ENCODE results near the gene NRF1.
"Not testable (repeated sequence)": the region's sequence is repeated elsewhere in the genome, so short reads cannot be mapped to it uniquely, and the experiment has no call there.

Gene NRF1

DNA sequence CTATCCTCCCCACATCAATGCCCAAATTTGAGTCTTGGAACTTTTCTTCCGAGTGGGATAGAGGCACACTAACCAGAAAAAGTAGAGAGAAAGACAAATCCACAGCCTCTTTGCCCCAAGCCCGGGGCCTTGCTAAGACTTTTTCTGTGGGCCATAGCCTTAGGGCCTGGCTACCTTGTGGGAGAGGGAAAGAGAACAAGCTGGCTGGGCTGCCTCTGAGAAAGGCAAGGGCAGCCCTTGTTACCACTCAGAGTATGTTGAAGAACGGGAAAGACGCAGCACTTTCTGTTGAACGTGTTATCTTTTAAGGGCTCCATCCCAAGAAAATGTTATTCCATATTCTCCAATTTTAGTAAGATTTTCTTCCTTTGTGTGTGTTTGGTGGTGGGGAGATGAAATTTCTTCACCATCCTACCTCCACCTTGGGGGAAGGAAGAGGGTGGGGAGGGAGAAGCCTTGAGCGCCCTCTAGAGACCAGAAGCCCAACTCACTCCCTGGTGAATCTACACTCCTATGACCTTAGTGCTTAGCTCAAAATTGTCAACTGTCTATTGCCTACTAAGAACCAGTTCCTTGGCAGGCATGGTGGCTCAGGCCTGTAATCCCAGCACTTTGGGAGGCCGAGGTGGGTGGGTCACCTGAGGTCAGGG lies 3.9 kb upstream of the NRF1 start:
- DNase-seq: peak; percentile 21

DNA sequence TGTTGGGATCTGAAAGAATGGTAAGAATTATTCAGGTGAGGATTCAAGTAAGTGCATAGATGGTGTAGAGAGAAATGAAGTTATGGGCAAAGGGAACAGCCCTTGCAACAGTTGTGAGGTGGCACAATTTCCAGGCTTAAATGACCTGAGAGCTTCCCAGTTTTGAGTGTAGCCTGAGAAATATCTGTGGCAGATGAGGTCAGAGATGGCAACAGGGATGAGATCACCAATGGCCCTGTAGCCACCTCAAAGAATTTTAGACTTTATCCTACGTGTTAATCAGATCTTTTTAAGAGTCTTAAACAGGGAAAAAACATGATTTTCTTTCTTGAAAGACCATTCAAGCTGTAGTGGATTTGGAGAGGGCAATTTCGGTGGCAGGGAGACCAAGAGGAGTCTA lies 1.9 kb upstream of the NRF1 start:
- DNase-seq: no peak

DNA sequence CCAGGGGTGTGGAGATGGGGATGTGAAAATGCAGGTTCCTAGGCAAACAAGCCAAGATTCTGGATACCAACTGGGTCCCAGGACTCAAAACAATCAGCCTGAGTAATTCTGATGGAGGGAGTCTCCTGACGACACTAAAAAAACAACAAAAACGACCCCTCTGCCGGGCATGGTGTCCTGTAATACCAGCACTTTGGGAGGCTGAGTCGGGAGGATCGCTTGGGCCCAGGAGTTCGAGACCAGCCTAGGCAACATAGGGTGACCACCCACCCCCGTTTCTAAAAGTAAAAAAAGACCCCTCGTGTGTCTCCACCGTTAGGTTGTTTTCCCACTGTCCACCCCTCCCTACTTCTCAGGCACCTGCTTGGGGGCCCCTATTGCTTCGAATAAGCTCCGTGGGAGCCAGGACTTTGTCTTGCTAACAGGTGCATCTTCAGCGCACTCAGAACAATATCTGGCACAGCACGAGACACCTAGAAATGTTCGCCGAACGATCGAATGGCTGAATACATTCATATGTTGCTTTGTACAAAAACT lies 743 bp upstream of the NRF1 start:
- DNase-seq: no peak

DNA sequence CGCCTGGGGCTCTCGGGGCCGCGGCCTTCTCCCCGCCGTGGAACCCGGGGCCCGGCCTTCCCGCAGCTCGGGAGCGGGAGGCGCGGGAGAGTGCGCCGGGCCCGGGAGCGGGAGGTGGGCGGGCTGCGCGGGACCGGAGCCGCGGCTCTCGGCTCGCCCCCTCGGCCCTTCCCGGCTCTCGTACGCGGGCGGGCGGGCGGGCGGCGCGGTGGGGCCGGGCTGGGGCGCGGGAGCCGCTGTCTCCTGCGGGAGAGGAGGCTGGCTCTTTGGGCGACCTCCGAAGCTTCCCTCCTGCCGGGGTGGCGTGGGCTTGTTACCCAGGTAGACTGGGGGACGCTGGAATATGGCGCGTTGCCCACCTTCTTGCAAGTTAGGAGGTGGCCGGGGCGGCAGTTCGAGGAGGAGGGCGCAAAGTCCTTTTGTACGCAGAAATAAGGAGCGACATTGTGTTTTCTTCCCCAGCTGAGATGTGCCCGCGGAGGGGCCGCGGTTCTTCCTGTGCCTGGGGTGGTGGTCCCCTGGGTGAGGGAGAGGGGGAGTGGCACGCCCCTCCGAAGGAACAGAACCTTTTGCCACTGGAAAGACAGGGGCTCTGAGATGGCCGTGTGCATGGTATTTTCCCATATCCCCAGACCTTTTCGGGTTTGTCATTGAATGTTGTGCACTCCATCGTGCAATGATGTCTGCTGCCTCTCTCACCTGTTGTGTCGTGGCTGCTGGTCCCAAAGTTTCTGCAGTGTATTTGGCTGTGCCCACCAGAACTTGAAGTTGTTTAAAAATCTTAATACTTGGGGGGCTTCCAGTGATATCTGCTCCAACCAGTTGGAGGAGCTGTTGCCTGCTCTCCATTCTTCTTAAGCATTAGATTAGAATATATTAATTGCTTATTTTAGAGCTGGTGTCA lies 844 bp downstream of the NRF1 start:
- DNase-seq: peak; percentile 18

DNA sequence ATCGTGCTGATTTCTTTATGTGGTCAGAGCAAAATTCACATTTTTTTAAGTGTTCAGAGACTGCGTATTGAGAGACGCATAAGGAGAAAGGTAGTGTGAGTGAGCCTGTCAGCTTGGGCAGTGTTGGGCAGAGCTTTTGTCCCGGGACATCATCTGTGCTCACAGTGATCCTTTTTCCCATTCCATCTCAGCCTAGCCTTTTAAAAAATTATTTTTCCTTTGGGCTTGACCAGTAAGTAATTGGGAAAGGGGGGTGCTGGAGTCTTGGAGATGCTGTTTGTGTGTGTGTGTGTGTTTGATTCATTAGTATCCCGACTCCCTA lies 1.5 kb downstream of the NRF1 start:
- no peak for DNase-seq

DNA sequence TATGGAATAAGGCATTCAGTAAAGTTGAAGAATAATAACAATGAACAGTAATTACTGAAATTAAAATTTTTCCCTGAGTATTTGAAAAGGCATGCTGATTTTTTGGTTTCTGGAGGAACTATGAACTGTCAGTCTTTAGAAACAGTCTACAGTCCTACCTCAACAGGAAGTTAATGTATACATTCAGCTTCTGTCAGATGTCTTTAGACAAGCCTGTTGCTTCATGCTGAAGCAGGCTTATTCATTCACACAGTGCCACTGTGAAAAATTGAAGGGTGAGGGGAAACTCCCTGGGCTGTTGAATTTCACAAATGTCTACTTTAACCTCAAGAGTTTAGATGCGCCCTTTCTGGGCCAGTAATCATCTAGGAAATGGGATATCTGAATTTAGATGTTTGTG lies 3.5 kb downstream of the NRF1 start:
- DNase-seq: no peak

DNA sequence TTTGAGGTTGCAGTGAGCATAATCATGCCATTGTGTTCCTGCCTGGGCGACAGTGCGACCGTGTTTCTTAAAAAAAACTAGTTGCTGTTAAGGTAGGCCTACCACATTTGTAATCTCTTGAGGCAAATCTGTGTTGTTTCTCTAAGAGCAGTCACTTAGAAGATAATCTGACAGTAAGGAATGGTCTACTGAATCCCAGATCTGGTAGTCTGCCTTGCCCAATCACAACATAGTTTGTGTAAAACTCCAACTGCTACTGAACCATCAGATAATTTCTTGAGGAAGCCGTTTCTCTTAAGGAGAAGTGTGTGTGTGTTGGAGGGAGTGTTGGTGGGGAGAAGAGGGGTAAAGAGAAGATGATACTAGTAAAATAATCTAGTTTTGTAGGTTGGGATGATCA lies 5.0 kb downstream of the NRF1 start:
- no peak for DNase-seq

DNA sequence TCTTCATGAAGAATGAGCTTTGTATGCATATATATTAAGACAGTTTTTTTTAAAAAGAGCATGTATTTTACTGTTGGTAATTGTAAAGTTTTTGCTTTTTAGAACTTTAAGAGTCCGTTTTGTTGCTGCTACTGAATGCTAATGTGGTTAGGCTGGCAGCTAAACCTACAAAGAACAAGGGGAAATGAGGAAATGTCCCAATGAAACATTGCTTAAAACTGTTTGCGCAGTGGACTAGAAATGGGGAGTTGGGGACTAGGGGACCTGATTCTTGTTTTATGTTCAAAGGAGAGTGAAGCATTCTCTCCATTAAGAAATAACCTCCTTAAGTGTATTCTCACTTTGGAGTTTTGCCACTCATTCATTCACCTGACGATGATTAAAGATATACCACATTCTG lies 5.7 kb downstream of the NRF1 start:
- no peak for DNase-seq

DNA sequence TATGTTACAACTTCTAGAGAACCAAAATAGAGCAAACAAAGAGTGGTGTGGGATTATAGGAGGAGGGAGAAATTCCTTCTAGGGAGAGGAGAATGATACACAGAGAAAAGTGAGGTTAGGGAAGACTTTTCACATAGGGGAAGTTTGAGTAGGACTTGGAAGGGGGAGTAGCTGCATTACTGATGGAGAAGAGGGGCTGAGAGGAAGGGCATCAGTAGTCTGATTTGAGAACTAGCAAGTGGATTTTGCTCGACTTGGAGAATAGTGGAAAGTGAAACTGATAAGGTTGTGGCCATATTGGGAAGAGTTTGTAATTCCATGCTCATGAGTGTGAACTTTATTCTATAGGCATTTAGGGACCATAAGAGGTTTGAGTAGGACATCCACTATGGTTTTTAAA lies 6.1 kb downstream of the NRF1 start:
- DNase-seq: no peak

DNA sequence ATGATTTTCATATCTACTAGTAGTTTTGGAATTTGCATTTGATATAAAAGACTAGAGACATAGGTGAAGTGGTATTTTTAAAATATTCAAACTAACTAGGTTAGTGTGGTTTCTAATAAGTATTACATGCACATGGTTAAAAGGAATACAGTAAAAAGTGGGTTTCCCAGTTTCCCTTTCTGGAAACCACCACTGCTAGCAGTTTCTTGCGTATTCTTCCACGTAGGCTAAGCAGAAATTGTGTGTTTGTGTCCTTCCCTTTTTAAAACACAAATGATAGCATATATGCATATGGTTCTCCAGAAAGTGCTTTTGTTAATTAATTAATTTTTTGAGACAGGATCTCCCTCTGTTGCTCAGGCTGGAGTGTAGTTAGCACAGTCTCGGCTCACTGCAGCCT lies 15.4 kb downstream of the NRF1 start:
- no peak for DNase-seq

DNA sequence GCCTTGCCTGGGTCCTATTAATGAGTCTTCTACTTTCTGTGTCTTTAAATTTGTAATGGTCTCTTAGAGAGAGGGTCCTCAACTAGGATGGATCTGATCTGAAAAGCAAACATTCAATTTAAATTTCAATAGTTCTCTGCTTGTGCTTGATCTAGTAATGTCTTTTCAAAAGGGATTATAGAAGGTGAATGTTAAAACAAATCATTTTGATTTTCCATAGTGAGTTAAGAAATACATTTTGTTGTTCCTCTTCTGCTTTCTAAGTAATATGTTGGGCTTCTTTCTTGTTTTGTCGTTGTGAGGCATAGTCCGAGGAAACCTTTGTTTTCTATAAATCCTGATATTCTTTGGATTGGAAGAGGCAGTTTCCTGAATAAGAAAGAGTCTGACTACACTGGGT lies 18.8 kb downstream of the NRF1 start:
- no peak for DNase-seq

DNA sequence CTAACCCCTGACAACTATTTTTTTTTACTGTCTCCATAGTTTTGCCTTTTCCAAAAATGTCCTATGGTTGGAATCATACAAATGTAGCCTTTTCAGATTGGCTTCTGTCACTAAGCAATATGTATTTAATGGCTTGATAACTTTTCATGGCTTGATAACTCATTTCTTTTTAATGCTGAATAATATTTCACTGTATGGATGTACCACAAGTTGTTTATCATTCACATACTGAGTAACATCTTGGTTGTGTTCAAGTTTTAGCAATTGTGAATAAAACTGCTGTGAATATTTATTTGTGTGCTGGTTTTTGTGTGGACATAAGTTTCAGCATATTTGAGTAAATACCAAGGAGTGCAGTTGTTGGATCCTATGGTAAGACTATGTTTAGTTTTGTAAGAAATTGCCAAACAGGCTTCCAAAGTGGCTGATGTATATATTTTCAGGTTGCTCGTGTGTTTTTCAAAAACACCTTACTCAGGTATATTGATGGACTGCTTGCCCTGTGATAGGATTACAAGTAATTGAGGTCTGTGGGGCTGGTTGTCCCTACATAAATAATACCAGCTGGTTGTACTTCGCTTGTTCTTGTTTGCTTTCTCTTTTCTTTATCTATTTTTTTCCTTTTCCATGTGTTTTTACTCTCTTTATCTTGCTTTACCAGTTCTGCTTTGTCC lies 23.0 kb downstream of the NRF1 start:
- DNase-seq: no peak

DNA sequence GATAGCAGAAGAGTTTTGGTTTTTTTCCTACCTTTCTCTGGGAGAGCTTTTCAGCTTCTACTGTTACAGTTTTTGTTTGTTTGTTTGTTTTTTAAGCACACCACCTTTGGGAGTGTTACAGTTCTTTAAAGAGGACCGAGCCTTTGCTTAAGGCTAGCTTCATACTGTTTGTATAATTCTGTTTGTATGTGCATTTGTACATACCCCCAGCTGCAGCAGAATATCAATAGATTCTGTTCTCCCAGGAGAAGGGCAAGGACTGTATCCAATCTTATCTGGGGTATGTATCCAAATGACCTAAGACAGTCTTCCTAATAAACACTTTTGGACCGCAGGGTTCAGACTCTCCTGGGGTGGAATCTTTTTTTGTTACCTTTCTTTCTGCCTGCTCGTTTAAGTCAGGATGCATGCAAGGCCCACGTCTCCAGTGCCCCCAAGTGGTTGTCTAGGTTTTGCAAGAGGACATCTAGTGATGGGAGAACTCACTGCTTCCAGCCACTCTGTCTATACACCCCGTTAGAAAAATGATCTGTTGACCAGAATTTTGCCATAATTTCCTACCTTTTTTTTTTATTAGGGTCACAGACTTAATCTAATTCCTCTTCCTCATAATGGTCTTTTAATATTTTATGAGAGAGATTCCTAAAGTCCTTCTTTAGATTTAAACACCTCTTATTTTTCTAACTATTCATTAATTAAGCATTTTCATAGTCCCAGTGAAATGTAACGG lies 23.9 kb downstream of the NRF1 start:
- peak; percentile 48 for DNase-seq

DNA sequence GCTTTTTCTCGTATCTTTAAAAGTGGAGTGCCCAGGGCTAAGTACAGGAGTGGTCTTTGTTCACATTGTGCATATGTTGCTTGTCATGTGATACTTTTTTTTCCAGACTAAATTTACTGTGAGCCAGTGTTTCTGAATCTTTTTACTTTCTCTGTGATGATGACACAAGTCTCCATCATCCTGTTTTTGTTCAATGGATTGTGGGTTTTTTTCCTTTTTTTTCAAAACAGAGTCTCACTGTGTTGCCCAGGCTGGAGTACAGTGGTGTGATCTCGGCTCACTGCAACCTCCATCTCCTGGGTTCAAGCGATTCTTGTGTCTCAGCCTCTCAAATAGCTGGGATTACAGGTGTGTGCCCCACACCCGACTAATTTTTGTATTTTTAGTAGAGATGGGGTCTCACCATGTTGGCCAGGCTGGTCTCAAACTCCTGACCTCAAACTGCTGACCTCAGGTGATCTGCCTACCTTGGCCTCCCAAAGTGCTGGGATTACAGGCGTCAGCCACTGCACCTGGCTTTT lies 24.6 kb downstream of the NRF1 start:
- not testable (repeated sequence) for DNase-seq

DNA sequence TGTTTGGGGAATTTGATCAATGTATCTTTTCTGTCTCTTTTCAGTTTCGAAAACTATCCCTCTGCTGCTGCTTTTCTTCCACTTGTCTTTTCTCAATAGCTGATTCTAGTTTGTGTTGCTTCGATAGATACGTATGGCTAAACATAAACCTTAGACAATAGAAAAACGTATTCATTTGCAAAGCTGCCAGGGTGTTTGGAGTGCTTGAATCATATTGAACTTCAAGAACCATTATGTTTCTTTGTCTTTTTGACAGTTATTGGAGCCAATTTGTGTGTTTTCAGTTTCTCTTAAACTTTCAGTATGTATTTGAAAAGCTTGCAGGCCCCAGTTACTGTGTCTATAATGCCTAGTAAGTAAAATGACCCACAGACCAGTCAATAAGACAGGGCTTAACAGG lies 25.1 kb downstream of the NRF1 start:
- no peak for DNase-seq

DNA sequence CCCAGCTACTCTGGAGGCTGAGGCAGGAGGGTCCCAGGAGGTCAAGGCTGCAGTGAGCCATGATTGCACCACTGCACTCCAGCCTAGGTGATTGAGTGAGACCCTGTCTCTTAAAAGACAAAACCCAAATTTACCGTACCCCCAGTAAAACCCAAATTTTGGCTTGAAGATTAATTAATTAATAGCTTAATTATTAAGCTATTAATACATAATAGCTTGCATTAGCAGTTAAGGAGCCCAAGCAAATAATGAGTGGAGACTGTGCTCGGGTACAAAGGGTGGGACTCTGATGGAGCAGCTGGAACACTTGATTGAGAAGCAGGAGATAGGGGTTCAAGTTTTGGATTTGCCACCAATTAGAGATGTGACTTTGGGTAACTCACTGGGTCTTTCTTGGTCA lies 28.9 kb downstream of the NRF1 start:
- no peak for DNase-seq

DNA sequence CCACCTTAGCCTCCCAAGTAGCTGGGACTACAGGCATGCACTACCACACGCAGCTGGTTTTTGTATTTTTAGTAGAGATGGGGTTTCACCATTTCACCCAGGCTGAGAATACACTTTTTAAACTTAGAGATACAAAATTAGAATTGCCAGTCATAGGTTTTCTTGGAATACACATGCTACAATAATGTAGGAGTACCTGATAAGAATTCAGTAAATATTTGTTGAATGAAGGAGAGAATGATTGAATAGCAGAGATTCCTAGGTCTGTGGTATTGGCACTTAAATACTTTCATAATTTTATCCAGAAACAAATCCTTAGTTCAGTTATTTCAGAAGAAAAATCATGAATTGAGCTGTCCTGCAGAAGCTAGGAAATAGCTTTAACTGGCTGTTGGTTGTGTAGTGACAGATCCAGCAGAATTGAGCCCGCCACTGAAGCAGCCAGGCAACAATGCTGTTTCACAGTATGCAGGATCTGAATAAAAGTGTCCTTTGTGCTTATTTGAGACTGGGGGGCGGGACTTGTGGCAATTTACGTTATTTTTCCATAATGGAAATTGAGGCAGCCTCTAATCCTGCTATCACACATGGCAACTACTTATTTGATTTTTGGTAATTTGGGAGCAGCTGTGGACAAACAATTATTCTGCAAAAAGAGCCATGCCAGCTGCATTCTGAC lies 31.5 kb downstream of the NRF1 start:
- no peak for DNase-seq

DNA sequence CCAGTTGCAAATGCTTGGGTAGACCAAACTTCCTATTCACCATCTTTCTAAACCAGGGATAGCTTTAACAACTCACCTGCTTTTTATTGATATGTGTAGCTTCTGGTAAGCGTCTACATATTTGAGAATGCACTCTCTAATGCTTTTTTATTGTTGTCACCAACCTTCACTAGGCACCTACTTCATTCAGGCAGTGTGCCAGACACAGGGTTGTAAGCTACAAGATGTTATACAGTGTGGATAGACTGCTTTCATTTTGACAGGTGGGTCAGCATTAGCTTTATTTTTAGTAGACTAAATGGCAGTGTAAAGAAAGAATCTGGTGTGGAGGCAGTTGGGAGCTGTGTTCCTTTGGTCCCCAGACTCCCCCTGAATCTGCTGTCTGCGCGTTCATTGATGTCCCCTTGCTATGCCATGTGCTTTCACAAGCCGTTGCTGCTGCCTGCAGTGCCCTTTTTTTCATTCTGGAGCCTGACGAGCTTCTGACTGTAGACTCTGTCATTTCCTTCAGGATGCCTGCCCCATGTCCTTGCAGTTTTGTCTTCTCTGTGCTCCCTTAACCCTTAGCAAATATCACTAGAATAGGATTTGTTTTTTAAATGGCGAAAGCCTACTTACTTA lies 32.1 kb downstream of the NRF1 start:
- DNase-seq: no peak

DNA sequence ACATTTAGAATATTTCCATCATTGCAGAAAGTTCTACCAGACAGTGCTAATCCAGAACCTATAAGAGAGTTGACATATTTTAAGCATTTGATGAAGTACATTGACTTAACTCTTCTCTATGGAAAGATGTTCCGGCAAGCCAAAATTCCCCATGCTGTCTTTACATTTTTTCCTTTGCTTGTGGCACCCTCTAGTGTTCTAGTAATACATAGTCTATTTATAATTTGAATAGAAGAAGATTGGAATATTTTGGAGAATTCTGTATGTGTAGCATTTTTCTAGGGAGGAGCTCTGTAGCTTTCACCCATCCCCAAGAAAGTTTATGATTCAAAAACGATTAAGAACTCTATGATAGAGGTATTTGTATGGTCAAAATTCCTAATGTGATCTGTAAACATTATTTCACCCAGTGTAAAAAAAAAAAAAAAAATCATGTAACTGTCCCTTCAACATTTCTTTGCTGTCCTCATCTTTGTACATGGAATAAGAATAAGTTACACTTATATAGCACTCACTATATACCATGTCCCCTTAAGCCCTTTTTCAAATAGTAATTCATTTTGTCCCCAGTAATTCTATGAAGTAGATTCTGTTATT lies 33.2 kb downstream of the NRF1 start:
- DNase-seq: no peak

DNA sequence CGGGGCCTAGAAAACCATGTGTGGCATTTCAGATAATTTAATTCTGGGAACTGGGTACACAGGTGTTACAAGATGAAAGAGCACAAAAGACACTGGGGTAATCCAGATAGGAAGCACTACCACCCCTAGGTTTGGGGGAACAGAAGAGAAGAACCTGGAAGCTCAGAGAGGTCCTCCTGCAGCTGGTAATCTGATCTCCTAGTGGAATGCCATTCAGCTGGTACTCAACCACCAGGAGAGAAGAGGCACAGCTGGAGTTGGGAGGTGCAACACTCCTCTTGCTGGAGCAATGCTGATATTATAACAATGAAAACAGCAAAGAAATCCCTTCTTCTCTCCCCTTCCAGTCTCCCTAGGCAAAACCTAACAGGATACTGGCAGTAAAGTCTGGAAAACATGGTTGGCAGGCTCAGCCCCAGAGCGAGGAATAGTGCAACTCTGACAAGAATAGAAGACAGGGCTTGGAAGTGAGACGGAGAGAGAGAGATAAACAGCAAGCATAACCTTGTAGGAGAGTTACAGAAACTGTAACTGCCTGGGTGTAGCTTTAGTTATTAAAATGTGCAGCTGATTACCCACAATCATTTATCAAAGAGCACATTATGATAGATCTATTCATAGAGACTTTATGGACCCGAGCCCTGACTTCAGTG lies 35.0 kb downstream of the NRF1 start:
- no peak for DNase-seq
